HUDEP-2 (cell line): ENCODE measurements around the gene C19orf25.
"Not testable (repeated sequence)": the region's sequence is repeated elsewhere in the genome, so short reads cannot be mapped to it uniquely, and the experiment has no call there.

Experiments
- DNase-seq, 76 experiments: peaks; one replicate each; lab custom pipeline; 2025; ENCODE audit not compliant: unreplicated experiment in 76 of 76; lab: John Stamatoyannopoulos, UW

C19orf25 gene

GRCh38 chr19:1482361-1483130 is 3.5 kb upstream of the C19orf25 start:
- DNase-seq: no peak

DNA sequence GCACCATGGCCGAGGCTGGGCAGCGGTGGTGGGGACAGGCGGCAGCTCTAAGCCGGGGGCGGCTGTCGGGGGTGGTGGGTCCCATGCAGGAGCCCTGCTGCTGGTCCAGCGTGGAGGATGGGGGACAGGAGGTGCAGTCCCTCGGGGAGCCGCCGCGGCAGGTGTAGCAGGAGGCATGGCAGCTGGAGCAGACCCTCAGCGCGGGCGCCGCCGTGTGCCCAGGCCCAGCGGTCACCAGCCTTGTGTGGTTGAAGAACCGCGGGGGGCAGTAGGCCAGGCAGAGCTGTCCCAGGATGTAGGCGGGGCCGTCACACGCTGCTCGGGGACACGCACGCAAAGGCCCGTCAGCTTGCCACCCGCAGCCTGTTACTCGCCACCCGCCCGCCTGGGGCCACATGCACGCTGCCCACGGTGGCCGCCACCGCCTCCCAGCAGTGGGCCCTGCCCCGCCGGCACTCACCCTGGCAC is 2.9 kb upstream of the C19orf25 start:
- no peak for DNase-seq

DNA sequence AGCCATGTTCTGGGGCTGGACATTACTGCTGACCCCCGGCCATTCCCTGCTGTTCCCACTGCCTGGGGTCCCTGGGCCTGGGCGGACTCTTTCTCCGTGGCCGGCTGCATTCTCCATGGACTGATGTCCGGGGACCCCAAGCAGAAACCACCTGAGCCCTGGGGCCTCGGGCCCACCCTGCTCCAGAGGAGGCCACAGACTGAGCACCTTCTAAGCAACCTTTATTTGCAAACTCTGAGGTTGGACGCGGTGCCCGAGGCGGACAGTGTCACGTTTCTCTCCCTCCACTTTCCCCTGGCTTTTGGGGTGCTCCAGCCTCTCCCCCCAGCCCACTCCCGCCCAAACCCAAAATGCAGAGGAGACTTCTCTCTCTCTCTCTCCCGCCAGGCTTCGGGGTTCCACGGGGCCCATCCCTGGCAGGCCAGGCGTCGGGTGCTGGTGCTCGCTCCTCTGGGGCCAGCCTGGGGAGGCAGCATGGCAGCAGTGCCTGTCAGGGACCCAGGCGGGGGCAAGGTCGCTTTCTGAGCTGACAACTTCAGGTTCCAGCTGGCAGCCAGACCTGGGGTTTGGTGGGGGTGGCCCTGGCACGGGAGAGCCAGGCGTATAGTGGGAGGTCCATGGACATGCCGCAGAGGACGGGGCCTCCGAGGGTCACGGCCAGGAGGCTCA is 2.3 kb upstream of the C19orf25 start:
- no peak for DNase-seq

DNA sequence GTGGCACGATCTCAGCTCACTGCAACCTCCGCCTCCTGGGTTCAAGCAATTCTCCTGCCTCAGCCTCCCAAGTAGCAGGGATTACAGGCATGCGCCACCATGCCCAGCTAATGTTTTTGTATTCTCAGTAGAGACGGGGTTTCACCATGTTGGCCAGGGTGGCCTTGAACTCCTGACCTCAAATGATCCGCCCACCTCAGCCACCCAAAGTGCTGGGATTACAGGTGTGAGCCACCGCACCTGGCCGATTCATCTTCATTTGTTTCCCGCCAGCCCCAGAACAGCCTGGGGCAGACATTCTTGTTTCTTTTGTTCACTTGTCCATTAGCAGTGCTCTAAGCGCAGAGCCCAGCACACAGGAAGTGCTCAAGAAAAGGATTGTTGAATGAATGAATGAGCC is 2.0 kb downstream of the C19orf25 start:
- not testable (repeated sequence) for DNase-seq

GRCh38 chr19:1475751-1476437 is 3.1 kb downstream of the C19orf25 start:
- DNase-seq: no peak

GRCh38 chr19:1474765-1475351 is 4.2 kb downstream of the C19orf25 start:
- no peak for DNase-seq

GRCh38 chr19:1474011-1474764 is 4.8 kb downstream of the C19orf25 start:
- DNase-seq: no peak

- DNase-seq: no peak
These were observed 5.7 kb downstream of the C19orf25 start for GRCh38 chr19:1473085-1473851.

DNA sequence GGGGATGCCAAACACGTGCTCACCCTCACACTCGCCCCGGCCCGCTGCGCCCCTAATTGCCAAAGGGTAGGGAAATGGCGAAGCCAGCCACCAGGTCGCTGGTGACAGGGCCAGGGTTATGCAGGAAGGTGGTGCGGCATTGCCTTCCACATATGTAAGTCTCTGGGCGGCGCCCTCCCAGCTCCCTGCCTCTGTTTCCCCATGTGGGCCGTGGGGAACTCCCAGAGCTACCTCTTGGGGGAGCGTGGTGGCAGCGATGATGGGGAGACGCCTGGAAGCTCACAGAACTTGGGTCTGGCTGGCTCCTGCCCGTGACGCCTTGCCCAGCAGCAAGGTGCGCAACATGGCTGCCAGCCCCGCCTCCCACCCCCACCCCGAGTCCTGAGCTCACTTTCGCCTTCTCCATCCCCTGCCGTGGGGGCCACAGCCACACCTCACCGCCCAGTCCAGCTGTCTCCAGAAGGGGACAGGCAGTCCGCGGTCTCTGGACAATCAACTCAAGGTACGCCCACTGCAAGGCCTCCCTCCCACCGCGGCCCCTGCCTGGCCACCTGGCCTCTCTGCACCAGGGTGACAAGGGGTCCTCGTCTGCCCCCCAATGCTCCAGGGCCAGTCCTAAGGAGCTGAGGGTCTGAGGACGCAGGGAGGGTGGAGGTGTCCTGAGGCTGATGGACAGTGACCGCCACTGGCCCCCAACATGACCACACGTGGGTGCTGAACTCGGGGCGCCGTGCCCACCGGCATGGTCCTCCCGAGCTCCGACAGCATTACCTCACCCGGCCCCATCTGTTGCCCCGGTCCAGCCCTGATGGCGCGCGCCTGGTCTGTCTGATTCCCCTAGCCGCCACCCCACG is 6.6 kb downstream of the C19orf25 start:
- DNase-seq: no peak

DNA sequence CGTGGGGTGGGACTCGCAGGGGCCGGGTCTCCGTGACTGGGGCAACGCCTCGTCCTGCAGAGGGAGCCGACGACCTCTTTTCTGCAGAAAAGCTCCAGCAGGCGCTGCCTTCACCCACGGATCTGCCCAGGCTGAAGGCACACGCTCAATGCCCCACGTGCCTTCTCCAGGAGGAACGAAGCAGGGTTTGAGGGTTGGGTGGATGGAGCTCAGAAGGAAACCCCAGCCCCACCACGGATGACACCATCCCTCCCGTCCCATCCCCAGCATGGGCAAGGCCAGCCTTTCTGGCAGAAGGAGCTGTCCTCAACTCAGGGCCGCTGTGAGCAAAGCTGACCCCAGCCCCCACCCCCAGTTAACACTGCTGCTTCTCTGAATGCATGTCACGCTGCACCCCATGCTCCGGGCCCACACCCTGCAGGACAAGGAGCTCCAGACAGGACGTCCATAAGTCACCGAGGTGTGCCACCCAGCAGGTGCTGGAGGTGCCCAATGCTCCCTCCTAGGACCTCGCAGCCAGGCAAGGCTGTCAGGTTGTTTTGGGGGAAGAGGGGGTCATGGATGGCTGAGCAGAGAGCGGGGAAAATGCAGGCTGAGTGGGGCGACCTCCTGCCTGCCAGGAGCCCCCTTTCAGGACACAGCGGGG is 7.4 kb downstream of the C19orf25 start:
- peak in 14 of 76 experiments; percentile 26 to 50 (median 37) for DNase-seq

GRCh38 chr19:1471010-1471514 is 8.0 kb downstream of the C19orf25 start:
- peak in 23 of 76 experiments; percentile 25 to 58 (median 44) for DNase-seq

DNA sequence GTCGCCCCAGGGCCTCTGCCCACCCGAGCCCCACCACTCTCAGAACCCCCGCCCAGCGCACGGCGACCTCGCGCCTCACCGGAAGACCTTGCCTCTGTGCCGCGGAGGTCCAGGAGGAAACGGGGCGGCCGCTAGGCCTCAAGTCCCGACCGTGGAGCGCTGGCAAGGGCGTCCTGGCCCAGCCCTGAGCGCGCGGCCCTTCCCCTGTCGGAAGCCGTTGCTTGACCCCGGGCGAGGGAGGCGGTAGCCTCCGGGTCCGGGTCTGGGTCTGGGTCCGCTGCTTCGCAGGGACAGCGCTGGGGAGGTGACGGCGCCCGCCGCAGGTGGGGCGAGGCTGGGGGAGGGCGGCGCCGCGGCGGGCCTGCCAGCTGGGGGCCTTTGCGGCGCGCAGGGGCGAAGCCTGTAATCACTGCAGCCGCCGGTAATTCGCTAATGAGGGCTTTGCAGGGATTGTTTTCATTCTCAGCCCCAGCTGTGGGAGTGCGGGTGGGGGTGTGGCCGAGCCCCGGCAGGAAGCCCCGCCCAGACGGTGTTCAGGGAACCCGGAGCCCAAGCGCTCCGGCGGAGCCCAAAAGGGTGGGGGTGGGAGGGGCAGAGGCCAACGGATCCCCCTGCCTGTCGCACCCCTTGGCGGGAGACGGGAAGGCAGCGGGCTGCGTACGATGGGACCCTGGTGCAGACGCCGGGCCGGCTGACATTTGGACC is 8.6 kb downstream of the C19orf25 start:
- DNase-seq: peak in 62 of 76 experiments; percentile 26 to 87 (median 69)

GRCh38 chr19:1470055-1470304 is 9.0 kb downstream of the C19orf25 start:
- DNase-seq: no peak

GRCh38 chr19:1469255-1470054 is 9.6 kb downstream of the C19orf25 start:
- DNase-seq: peak in 50 of 76 experiments; percentile 23 to 77 (median 59)

- peak in 59 of 76 experiments; percentile 28 to 97 (median 64) for DNase-seq
These were observed 10.2 kb downstream of the C19orf25 start for GRCh38 chr19:1468821-1469254.

- peak in 65 of 76 experiments; percentile 24 to 97 (median 71) for DNase-seq
These were observed 10.7 kb downstream of the C19orf25 start for GRCh38 chr19:1468274-1468820.
